Erythroblast (primary cell): ENCODE data around the gene DPYSL4.

Experiments used
- GATA1 ChIP-seq: IDR thresholded peaks from 2 replicates; pipeline ENCODE4 v1.6.1; 2011; ENCODE audit warnings: low read depth, mild to moderate bottlenecking, control low read depth, low read length, moderate library complexity
- POLR2A ChIP-seq: IDR thresholded peaks from 2 replicates; pipeline ENCODE4 v1.6.1; 2011; ENCODE audit warnings: mild to moderate bottlenecking, low read length

DNA sequence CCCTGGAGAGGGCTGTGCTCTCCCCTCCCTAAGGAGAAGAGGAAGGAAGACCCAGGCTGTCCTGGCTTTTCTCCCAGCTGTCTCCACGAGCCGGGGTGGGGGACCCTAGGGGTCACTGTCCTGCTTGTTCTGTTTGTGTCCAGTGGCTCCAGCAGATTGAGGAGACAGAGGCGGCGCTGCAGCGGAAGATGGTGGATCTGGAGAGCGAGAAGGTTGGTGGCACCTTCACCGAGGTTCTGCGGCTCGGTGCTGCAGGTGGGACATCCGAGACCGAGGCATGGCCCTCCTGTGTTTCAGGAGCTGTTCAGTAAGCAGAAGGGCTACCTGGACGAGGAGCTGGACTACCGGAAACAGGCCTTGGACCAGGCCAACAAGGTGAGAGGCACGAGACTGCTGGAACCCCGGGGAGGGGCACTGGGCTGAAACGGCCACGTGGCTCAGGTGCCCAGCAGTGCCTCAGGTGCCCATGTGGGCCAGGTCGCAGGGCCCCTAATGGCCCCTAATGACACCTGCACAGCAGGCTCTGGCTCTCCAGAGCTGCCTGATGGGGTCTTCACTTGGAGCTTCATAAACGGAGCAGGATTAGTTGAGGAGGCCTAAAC lies 33.0 kb upstream of the DPYSL4 start:
- TF ChIP-seq POLR2A (no peak), GATA1 (no peak)
